HG03064 (cell line): ENCODE results near the gene WT1.
"Not testable (repeated sequence)": the region's sequence is repeated elsewhere in the genome, so short reads cannot be mapped to it uniquely, and the experiment has no call there.

Experiments
- ATAC-seq: cut with Tn5 transposase; IDR thresholded peaks from one replicate; pipeline ENCODE4 v1.9.1; 2021; ENCODE audit warnings: low read depth; ENCODE audit not compliant: unreplicated experiment

Gene WT1

DNA sequence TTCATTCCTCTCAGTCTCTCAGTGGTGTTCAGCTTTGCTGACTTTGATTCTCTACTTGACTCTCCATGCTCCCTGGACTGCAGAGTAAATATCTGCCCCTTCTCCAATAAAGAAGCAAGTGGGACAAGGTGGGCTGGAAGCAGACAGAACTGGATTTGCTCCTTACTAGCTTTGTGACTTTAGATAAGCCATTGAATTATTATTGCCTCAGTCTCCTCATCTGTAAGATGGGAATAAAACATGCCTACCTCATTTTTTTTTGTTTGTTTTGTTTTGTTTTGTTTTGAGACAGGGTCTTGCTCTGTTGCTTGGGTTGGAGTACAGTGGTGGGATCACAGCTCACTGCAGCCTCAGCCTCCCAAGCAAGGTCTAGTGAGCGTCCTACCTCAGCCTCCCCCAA lies 44.6 kb downstream of the WT1 start:
- no peak for ATAC-seq

DNA sequence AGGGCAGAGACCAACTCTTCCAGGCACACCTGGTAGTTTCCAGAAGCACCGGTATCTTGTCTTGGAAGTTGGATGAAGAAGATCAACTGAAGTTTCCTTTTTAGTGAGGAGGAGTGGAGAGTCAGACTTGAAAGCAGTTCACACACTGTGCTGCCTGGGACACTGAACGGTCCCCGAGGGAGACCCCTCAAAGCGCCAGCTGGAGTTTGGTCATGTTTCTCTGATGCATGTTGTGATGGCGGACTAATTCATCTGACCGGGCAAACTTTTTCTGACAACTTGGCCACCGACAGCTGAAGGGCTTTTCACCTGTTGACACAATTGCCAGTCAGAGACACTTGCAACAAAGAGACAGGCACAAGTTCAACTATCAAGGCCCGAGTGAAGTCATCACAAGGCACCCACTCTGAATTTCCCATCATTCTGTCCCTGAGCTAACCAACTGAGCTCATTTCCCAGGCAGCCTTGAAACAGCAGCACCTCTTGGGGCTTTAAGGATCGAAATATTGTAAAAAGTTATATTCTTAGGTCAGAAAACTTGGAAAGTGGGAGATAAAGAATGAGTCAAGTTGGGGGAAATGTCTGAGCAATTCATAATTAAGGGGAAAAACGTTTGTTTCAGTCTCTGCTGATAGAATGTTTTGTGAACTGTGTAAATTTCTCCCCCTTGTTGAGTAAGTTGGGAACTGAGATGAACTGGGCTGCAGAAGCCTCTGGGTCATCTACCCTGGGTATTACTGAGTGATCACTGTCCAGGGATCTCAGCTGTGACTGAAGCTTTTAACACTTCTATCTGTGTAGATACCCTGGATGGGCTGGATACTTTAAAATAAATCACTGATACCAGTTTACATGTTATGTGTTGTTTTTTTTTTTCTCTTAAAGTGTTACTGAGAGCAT lies 46.2 kb downstream of the WT1 start:
- no peak for ATAC-seq

DNA sequence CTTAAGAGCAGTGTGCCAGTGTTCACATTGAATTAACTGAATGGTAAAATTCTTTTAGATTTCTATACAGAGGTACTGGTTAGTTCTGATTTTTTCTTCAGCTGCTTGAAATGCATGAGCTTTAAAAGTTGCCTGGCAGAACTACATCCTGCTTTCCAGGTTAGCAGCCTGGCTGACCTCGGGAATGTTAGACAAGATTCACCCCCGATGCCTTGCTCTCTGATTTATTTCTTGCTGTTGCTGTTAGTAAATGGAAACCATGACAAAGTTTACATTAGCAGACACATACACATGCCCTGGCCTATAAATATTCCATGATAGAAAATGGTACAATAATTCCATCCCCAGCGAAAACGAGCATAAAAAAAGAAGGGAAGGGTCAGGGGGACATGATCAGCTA lies 47.0 kb downstream of the WT1 start:
- ATAC-seq: no peak

DNA sequence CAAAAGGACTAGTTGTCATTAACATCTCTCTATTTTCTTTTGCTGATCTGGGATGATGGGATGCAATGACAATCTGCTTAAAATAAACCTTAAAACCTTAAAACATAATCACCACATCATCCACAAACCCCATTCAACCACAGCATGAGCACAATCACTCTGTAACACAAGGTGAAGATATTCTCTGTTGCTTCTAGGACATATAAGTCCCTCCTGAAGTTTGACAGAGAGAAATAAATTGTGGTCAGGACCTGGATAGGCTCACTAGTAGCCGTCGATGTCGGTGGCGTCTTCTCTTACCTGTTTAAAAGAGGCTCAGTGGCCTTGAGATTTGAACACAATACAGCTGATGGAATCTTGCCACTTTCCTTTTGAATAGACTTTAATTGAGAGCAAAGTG lies 47.9 kb downstream of the WT1 start:
- no peak for ATAC-seq

DNA sequence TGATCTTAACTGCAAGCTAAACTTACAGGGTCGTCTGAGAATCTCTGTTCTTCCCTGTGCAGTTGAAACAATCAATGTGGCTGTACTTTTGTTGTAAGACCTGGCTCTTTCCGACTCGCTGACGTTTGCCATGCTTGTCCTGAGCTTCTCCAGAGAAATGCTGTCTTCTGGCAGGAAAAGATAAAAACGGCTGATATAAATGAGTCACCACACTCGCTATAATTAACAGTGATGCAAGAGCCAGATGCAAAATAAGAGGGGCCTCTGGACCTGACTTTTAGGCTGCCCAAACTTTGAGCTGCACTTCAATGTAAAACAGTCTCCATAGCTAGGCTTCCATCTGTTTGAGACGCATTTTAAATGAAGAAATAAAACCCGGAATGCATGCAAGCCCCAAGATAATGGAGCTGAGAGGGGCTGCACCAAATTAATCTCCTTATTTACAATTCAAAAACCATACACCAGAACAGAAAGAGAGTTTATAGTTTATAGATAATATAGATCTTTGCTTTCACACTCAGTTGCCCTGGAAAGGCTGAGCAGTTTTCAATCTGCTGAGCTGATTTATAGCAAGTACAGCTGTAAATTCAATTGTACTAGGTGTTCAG lies 48.5 kb downstream of the WT1 start:
- ATAC-seq: no peak

DNA sequence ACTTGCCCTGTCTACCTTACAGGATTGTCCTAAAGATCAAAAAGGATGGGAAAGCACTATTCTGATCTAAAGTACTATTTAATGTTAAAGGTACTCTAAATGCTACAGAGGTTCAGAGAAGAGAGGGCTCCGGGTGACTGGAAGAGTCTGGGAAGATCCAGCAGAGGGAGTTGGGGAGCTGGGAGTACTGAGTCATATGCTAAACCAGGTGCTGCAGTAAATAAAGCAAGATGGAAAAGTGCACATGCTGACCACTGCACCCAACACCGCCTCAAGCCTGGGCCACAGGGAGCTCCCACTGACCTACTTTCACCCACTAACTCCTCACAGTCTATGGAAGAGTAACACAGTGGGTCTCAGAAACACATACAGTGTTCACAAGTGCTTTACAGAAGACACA lies 49.3 kb downstream of the WT1 start:
- no peak for ATAC-seq

DNA sequence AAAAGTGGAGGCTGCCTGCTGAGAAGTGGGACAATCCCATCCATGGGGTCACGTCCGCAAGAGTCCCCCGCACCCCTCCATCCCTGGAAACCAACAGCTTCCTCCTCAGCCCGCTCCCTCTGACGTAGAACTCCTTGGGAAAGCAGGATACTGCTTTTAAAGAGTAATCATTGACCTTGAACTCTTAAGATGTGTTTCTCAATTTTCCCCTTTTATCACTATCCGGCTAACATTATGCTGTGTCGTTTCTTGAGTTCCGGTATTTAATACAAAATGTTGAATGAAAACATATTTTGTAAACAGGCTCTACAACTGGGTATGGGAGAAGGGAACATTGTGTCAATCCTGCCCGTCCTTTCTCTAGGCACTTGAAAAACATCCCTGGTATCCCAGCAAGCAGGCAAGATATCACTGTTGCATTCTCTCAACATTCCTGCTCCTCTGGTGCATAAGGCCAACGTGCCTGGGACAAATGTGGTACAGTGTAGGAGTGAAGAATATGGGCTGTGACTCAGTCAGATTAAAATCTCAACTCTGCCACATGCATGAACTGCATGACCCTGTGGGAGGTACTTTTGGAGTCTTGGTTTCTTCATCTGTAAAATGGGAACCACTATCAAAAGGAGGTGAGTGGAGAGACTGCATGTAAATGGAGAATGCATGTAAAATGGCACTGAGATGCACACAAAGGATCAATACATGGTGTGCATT lies 52.8 kb downstream of the WT1 start:
- ATAC-seq: no peak

DNA sequence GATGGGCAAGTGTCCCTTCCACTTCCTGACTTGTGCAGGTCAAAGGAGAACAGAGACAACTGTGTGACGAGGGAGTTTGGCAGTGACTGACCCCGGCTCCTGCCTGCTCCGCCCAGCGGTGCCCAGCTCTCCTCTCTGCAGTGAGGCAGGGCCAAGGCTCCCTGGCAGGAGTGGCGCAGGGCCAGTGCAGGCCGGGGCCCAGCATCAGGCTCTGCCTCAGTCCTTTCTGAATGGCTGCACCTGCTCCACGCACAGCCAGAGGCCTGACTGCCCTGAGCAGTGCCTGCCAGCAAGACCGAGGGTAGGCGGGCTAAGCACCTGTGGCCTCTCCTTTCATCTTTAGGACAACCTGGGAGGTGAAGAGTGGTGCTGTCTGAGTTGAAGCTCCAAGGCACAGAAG lies 54.2 kb downstream of the WT1 start:
- ATAC-seq: no peak

DNA sequence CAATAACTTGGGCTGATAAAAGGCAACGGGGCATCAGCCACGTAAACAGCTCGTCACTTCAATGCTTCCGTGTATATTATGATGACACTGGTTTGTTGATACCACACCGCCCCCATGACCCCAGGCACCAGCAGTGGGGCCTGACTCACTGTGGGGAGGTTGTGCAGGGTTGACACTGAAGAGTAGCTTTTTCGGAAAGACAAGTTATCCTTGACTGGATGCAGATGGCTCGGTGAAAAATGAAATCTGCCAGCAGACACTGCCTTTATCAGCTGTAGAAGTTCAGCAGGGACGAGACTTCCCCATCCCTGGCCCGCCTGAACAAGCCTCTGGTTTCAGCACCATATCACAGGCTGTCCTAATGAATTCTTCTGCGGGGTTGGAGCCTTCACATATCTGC lies 55.6 kb downstream of the WT1 start:
- no peak for ATAC-seq

DNA sequence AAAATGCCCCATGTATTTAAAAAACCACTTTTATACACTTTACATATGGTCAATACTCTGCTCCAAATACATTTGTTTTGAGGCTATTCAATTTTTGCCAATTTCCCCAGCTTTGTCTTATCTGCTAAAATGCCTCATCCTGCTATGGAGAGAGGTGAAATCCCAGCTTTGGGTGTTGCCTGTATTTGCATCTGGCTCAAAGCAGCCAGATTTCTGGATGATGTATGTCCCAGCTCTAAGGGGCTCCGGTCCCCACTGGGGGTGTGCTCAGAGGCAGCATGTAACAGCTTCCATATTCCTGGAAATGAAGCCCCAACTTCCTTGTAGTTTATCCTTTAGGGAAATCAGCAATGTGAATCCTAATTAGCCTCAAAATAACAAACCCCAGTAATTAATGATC lies 59.5 kb downstream of the WT1 start:
- ATAC-seq: no peak

DNA sequence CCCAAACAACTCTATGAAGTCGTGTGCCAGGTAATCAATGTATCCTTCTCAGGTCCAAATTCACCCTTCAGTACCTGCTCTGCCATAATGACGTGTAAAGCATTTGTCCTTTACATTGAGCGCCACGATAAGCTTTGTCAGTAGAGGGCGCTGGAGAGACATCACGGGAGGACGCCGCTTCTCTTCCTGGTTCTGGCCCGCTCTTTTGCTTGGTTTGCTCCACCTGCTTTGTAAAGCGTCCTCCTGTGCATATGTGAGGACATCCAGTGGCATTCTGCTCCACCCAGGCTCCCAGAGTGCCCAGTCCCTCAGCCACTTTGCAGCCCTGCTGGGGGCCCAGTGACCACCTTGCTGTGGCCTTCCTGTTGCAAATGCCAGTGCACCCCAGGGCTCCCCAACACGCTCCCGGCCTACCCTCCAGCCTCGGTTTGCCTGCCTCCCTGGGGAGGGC lies 61.1 kb downstream of the WT1 start:
- no peak for ATAC-seq

DNA sequence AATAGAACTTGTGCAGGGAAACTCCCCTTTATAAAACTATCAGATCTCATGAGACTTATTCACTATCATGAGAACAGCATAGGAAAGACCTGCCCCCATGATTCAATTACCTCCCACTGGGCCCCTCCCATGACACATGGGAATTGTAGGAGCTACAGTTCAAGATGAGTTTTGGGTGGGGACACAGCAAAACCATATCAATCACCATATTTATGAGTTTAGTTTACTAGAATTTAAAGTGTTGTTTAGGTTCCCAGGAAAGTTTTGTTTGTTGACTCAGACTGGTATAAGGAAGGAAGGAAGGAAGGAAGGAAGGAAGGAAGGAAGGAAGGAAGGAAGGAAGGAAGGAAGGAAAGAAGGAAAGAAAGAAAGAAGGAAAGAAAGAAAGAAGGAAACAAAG lies 65.4 kb downstream of the WT1 start:
- ATAC-seq: not testable (repeated sequence)

DNA sequence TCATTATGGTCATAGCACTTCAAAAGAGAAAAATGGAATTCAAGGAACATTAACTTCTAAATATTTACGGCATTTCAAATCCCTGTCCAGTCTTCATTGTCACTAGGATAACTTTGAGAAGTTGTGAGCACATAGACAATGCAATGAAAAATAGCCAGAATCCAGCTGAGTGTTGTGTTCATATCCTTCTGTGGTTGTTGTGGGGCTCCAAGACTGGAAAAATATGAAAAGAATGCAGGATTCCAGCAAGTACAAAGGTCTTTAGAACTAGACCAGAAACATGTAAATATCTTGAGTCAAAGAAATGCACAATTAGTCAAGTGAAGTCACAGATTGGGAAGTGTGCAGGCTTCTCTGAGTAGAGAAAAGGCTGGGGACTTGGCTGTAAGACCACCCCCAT lies 68.7 kb downstream of the WT1 start:
- ATAC-seq: no peak

DNA sequence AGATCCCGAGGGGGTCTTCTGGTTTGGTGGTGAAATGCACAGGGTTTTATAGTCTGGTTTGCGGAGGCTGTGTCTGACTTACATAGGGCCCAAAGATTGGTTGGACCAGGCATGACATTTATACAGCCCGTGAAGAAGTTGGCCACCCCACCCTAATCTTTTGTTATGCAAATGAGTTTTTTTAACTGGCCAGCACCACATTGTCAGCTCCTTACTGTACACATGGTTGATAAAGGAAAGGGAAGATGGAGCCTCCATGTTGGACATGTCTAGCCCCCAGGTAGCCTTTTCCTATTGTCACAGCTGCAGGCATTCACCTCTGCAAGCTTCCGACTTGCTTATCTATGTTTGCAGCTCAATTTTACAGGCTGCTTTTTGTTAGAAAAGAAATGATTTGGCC lies 70.1 kb downstream of the WT1 start:
- ATAC-seq: no peak

DNA sequence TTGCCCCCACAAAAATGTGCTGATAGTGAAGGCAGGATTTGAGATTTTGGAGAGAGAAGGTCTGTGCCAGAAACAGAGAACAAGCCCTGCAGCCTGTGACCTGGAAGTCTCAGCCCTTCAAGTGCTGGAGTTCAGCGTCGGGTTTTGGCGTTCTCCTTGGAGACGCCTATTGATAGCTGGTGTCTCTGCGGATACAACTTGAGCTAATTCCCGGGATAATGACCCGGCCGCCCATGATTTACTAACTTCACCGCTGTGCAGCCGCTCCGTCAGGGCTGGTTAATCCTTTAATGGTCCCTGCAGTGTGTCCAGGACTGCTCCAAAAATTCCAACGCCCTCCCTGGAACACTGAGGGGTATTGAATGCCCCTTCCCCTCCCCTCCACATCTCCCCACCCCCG lies 76.6 kb downstream of the WT1 start:
- ATAC-seq: no peak

DNA sequence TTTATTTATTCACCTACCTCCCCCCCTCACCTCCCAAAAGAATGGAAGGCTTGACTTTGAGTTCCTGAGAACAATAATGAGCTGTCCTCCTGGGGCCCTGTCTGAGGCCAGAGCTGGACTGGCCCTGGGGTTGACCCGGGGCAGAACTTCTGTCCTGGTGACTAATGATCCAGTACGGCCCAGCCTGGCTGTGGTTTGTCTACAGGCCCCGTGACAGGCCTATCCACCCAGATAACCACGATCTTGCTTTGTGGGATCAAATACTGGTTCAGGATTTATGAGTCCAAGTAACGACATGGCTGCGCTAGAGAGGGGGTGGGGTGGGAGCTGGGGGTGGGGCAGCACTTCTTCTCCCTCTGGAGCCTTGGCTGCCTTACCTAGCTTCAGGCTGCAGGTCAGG lies 81.5 kb downstream of the WT1 start:
- no peak for ATAC-seq

DNA sequence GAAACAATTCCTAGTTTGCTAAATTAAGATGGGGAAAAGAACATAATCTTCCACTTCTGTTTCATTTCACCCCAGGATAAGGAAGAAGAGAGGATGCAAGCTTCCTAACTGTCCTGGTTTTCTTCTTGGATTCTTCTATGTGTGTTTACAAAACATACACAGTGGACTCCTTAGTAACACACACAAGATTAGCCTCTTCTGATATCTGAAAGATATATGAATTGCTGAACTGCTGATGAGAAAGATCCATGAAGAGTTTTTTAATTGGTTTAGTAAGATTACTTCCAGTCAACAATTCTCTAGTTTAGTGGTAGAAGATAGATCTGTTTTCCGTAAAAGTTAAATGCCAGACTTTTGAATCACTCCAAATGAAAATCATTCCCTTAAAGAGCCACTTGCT lies 86.8 kb downstream of the WT1 start:
- no peak for ATAC-seq

DNA sequence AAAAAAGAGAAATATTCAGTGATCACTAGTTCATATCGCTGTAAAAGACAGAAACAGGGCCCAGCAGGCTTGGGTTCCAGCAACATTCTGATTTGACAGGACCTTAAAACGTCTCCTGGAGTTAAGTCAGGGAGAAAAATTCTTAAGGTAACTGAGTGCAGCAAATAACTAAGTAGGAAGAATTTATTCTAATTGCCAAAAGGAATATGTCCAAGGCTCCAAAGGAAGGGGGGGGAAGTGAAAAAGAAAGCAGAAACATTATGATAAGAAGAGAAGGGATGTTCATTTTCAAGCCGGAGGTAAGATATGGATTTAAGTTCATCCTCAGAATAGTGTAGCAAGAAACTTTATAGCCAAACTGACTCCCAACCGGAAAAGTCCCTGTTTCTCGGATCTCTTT lies 90.4 kb downstream of the WT1 start:
- no peak for ATAC-seq

DNA sequence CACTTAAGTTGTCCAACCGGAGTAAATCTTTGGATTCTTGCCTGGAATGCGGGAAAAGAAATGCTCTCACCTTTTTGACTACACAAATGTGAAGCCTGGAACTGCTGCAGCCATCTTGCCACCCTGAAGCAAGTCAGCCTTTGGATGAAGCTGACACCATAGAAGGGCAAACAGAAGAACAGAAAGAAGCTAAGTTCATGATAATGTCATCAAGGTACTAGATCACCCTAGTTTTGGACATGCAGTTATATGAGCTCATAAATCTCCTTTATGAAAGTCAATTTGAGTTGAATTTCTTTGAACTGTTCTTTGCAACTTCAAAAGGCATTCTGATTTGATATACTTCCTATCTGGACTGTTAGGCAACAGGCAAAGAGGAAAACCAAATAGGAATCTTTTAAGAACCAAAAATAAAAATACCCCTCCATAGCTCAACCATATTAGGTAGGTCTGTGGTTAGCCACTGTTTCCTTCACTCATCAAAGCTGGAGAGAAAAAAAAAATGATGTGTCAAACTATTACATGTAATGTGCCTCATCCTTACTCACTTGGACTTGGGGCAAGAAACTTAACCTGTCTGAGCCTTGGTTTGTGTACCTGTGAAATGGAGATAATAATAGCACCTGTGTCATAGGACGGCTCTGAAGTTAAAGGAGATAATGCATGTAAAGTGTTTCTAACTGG lies 91.9 kb downstream of the WT1 start:
- ATAC-seq: no peak

DNA sequence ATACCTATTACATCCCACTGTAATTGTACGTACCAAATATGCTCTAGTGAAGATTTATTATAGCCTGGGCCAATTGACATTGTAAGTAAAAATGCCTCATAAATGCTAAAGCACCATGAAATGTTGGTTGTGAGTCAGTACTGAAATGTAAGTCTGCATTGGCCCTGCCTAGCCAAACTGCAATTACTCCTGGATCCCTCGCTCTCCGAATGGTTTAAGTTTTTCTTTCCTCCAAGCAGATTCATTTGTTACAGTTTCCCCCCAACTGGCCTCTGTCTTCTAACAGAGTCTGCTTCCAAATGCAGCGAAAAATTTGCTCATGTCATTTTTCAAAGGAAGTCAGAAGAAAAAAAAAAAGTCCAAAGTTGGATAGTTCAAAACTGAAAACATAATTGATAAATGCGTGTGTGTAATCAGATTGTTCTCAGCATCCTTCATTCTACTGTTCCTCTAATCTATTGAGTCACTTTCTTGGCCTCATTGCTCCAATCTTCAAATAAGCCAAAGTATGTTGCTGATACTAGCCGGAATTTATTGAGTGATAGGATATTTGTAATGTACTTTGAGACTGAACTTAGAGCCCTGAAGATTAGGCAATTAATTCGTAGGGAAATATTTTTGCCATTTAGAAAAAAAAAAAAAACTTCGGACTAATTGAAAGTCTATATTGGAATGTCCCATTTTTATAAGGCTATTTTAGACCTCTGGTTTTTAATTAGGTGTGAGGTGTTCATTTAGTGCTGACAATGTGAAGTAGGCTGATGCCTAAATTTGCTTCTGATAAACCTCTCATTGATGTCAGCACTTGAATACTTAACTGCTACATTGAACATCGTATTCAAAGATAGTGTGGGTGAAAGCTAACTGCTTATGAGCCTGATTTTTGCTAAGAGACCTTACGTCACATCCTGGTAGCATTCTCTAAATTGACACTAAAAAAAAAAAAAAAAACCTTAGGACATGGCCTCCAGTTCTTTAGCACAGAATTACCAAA lies 93.4 kb downstream of the WT1 start:
- no peak for ATAC-seq
